CD14-positive monocyte (primary cell): Measurements from ENCODE around the gene COMT. TPM values are rescaled to one million over a fixed set of nuclear protein-coding genes. Genes with fewer than 3 reads are reported as not detected.

ENCODE experiments used
- DNase-seq, 3 donors: peaks; one replicate each; pipeline ENCODE4 v3.0.0-alpha.2; 2011 to 2022
- H2AFZ ChIP-seq: 2 replicates; pipeline ENCODE4 v1.6.0; 2012; ENCODE audit warnings: mild to moderate bottlenecking, low read depth, low read length, inconsistent platforms; ENCODE audit not compliant: insufficient read depth, poor library complexity, severe bottlenecking
- H3K27ac ChIP-seq, 2 donors: 1 replicate in 1 of 2; 2 replicates in 1 of 2; pipeline ENCODE4 v1.5.1; 2012 to 2013; ENCODE audit warnings: low read length in 2 of 2, control low read depth in 1 of 2, inconsistent platforms in 1 of 2, low read depth in 1 of 2, mild to moderate bottlenecking in 1 of 2
- H3K27me3 ChIP-seq, 2 donors: one replicate each; pipeline versions ENCODE4 v1.6.0 to v1.6.1; 2011 to 2013; ENCODE audit warnings: low read length in 2 of 2; ENCODE audit not compliant: control insufficient read depth in 2 of 2, insufficient read depth in 2 of 2
- H3K36me3 ChIP-seq, 2 donors: replicated peaks in 1 of 2; 1 replicate in 1 of 2; 2 replicates in 1 of 2; pipeline versions ENCODE4 v1.5.1 to v1.6.1; 2012 to 2013; ENCODE audit warnings: low read length in 2 of 2, control low read depth in 1 of 2, inconsistent platforms in 1 of 2, mild to moderate bottlenecking in 1 of 2; ENCODE audit not compliant: insufficient read depth in 2 of 2, control insufficient read depth in 1 of 2
- H3K4me1 ChIP-seq, 2 donors: 1 replicate in 1 of 2; 2 replicates in 1 of 2; pipeline versions ENCODE4 v1.5.1 to v1.6.1; 2012 to 2013; ENCODE audit warnings: low read length in 2 of 2, control low read depth in 1 of 2, inconsistent platforms in 1 of 2, mild to moderate bottlenecking in 1 of 2, moderate library complexity in 1 of 2; ENCODE audit not compliant: insufficient read depth in 2 of 2, control insufficient read depth in 1 of 2
- H3K4me2 ChIP-seq: replicated peaks from 2 replicates; pipeline ENCODE3; 2012; ENCODE audit warnings: low read length, moderate library complexity, mild to moderate bottlenecking; ENCODE audit not compliant: poor library complexity, severe bottlenecking; ENCODE audit errors: extremely low read depth
- H3K4me3 ChIP-seq, 3 experiments: fragments of 200-600 bp in 1 of 3; sonication (generic) in 1 of 3; replicated peaks in 1 of 3; 1 replicate in 2 of 3; 2 replicates in 1 of 3; pipeline ENCODE4 v1.5.1; 2011 to 2013; ENCODE audit warnings: low read length in 3 of 3, mild to moderate bottlenecking in 3 of 3, control low read depth in 2 of 3, low read depth in 2 of 3, inconsistent platforms in 1 of 3, moderate library complexity in 1 of 3
- H3K79me2 ChIP-seq: 2 replicates; pipeline ENCODE4 v1.6.0; 2012; ENCODE audit warnings: mild to moderate bottlenecking, control low read depth, inconsistent platforms, low read length, moderate library complexity; ENCODE audit not compliant: insufficient read depth
- H3K9ac ChIP-seq: 2 replicates; pipeline ENCODE4 v1.6.0; 2017; ENCODE audit warnings: low read length, mild to moderate bottlenecking; ENCODE audit not compliant: insufficient read depth, poor library complexity, severe bottlenecking
- H3K9me3 ChIP-seq, 2 donors: replicated peaks in 1 of 2; 1 replicate in 1 of 2; 2 replicates in 1 of 2; pipeline versions ENCODE4 v1.5.1 to v1.6.1; 2012 to 2013; ENCODE audit warnings: low read length in 2 of 2, control low read depth in 1 of 2; ENCODE audit not compliant: control insufficient read depth in 1 of 2, insufficient read depth in 1 of 2
- H4K20me1 ChIP-seq: 2 replicates; pipeline ENCODE4 v1.6.0; 2012; ENCODE audit warnings: mild to moderate bottlenecking, low read length, control low read depth, moderate library complexity; ENCODE audit not compliant: insufficient read depth
- H3K27ac Mint-ChIP-seq, 7 donors: one replicate each; pipeline ENCODE4 v1.8.0; 2020; ENCODE audit warnings: mild to moderate bottlenecking in 7 of 7, mixed read lengths in 7 of 7, moderate library complexity in 6 of 7, inconsistent platforms in 2 of 7
- H3K27me3 Mint-ChIP-seq, 3 donors: one replicate each; pipeline ENCODE4 v1.8.0; 2021 to 2022; ENCODE audit warnings: low read depth in 3 of 3, mild to moderate bottlenecking in 3 of 3, mixed read lengths in 3 of 3, moderate library complexity in 3 of 3, inconsistent platforms in 1 of 3
- H3K36me3 Mint-ChIP-seq, 2 donors: one replicate each; pipeline ENCODE4 v1.8.0; 2020; ENCODE audit warnings: mixed read lengths in 2 of 2, inconsistent platforms in 1 of 2, mild to moderate bottlenecking in 1 of 2
- H3K4me1 Mint-ChIP-seq: one replicate; pipeline ENCODE4 v1.8.0; 2020; ENCODE audit warnings: mild to moderate bottlenecking, mixed read lengths
- H3K4me3 Mint-ChIP-seq, 2 donors: one replicate each; pipeline ENCODE4 v1.8.0; 2020; ENCODE audit warnings: mild to moderate bottlenecking in 2 of 2, mixed read lengths in 2 of 2, moderate library complexity in 1 of 2
- H3K9me3 Mint-ChIP-seq, 7 donors: one replicate each; pipeline ENCODE4 v1.8.0; 2020 to 2022; ENCODE audit warnings: mixed read lengths in 7 of 7, mild to moderate bottlenecking in 6 of 7, moderate library complexity in 6 of 7, inconsistent platforms in 2 of 7
- WGBS: methylation state at CpG from one replicate; pipeline ENCODE4 v1.1.5; 2013; ENCODE audit warnings: missing lambda C conversion rate; ENCODE audit not compliant: insufficient coverage; 5-methylcytosine and 5-hydroxymethylcytosine counted together
- intact Hi-C, 2 donors: fragments of 100-400 bp; cut with micrococcal nuclease; formaldehyde crosslinking; loops; one replicate each; pipeline versions ENCODE4 v1.15.0 to v1.15.1; 2023
- polyA plus RNA-seq, 3 donors: library from polyadenylated mRNA; depleted of rRNA in 1 of 3; unstranded in 2 of 3; stranded (reverse) in 1 of 3; fragments of 300-500 nt in 2 of 3; fragments of >200 nt in 1 of 3; fragmentation: Illumina TruSeq in 2 of 3; gene quantifications; 1 replicate in 2 of 3; 2 replicates in 1 of 3; pipeline ENCODE4 v1.2.3, GENCODE V29; 2012 to 2021
- TF ChIP-seq, protein P1 (sequence below): fragments of 200-600 bp; IDR thresholded peaks from one replicate; pipeline ENCODE4 v1.8.0; 2022; ENCODE audit warnings: antibody characterized with exemption, mild to moderate bottlenecking

Gene COMT
- polyA plus RNA-seq, 3 donors = 314 to 400 (median 329) TPM

GRCh38 chr22:19936513-19936912 is 5.1 kb upstream of the COMT start:
- intact Hi-C loops = no loop called here
- Histone ChIP-seq H3K9me3 (peaks cover 3 to 9% of the 10 kb centered on the region in 2 donors), H3K4me2 (no peak overlapping the region), H4K20me1 (no peaks in the 10 kb centered on the region), H3K79me2 (peaks cover 38% of the 10 kb centered on the region), H3K27me3 (no peaks in the 10 kb centered on the region), H3K4me1 (peaks cover 62 to 74% of the 10 kb centered on the region in 2 donors), H3K27ac (no peak overlapping the region), H2AFZ (no peak overlapping the region), H3K9ac (no peak overlapping the region), H3K36me3 (no peaks in the 10 kb centered on the region), H3K4me3 (no peak overlapping the region)
- Mint-ChIP-seq H3K4me3 (no peak overlapping the region), H3K27me3 (peaks cover 0 to 2% (median 0%) of the 10 kb centered on the region in 3 donors), H3K9me3 (peaks cover 6 to 14% (median 8%) of the 10 kb centered on the region in 7 donors), H3K27ac (peak overlapping the region in 2 of 7 donors; percentile 60 to 73), H3K4me1 (peaks cover 74% of the 10 kb centered on the region), H3K36me3 (peaks cover 16 to 24% of the 10 kb centered on the region in 2 donors)
- DNase-seq = no peak
- TF ChIP-seq, protein P1, sequence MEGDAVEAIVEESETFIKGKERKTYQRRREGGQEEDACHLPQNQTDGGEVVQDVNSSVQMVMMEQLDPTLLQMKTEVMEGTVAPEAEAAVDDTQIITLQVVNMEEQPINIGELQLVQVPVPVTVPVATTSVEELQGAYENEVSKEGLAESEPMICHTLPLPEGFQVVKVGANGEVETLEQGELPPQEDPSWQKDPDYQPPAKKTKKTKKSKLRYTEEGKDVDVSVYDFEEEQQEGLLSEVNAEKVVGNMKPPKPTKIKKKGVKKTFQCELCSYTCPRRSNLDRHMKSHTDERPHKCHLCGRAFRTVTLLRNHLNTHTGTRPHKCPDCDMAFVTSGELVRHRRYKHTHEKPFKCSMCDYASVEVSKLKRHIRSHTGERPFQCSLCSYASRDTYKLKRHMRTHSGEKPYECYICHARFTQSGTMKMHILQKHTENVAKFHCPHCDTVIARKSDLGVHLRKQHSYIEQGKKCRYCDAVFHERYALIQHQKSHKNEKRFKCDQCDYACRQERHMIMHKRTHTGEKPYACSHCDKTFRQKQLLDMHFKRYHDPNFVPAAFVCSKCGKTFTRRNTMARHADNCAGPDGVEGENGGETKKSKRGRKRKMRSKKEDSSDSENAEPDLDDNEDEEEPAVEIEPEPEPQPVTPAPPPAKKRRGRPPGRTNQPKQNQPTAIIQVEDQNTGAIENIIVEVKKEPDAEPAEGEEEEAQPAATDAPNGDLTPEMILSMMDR = no peak
- WGBS = 100% methylated on average over 7 of the region's 7 CpGs

- peaks cover 0 to 2% (median 0%) of the 10 kb centered on the region in 3 donors for H3K27me3 Mint-ChIP-seq
- Histone ChIP-seq H3K4me2 (peak overlapping the region; percentile 30), H3K9me3 (peaks cover 3 to 9% of the 10 kb centered on the region in 2 donors), H3K27ac (peak overlapping the region; percentile 77 to 81), H4K20me1 (no peaks in the 10 kb centered on the region), H3K9ac (peak overlapping the region; percentile 29), H3K79me2 (peaks cover 51% of the 10 kb centered on the region), H2AFZ (peak overlapping the region; percentile 0), H3K4me3 (peak overlapping the region in 1 of 3 experiments; percentile 31), H3K36me3 (no peaks in the 10 kb centered on the region), H3K27me3 (no peaks in the 10 kb centered on the region), H3K4me1 (peaks cover 57 to 70% of the 10 kb centered on the region in 2 donors)
- intact Hi-C loops = no loop called here
- TF ChIP-seq, protein P1 = no peak
- WGBS = 42% methylated on average over 6 of the region's 16 CpGs
- peaks cover 6 to 14% (median 8%) of the 10 kb centered on the region in 7 donors for H3K9me3 Mint-ChIP-seq
- peak in 2 of 3 donors; percentile 52 to 61 for DNase-seq
- peak overlapping the region; percentile 37 to 80 for H3K4me3 Mint-ChIP-seq
- H3K4me1 Mint-ChIP-seq = peaks cover 70% of the 10 kb centered on the region
- peaks cover 16 to 24% of the 10 kb centered on the region in 2 donors for H3K36me3 Mint-ChIP-seq
- H3K27ac Mint-ChIP-seq = peak overlapping the region; percentile 88 to 95 (median 93)
These were observed 3.7 kb upstream of the COMT start for GRCh38 chr22:19937616-19938473.
